Hepatocyte (in vitro differentiated cells): ENCODE data around the gene MPHOSPH9.

Source experiments
- CTCF ChIP-seq: fragments of 200-600 bp; sonication (generic); IDR thresholded peaks from 2 replicates; pipeline ENCODE4 v1.5.1; 2016; ENCODE audit warnings: antibody characterized with exemption, mild to moderate bottlenecking; ENCODE audit not compliant: poor library complexity
- EZH2 ChIP-seq: fragments of 200-600 bp; sonication (generic); IDR thresholded peaks from 2 replicates; pipeline ENCODE4 v1.6.1; 2016; ENCODE audit warnings: antibody characterized with exemption, mild to moderate bottlenecking, borderline replicate concordance
- EZH2phosphoT487 ChIP-seq: fragments of 200-600 bp; sonication (generic); IDR thresholded peaks from one replicate; pipeline ENCODE4 v1.6.1; 2018; ENCODE audit warnings: antibody characterized with exemption, mild to moderate bottlenecking, low read depth, moderate library complexity; ENCODE audit not compliant: unreplicated experiment, severe bottlenecking

- TF ChIP-seq CTCF (no peak), EZH2phosphoT487 (no peak), EZH2 (no peak)
These were observed 45.2 kb upstream of the MPHOSPH9 start for GRCh38 chr12:123278101-123278627.
